NCI-H524 treated with DMSO at 0.1 percent for 48 hours (cell line): ENCODE results near the gene MORC2.
A peak's percentile ranks its signal among the peaks of the same experiment; 100 is the strongest.

Source experiments
- DNase-seq: peaks from one replicate; lab custom pipeline; 2025; lab: John Stamatoyannopoulos, UW

MORC2 gene

DNA sequence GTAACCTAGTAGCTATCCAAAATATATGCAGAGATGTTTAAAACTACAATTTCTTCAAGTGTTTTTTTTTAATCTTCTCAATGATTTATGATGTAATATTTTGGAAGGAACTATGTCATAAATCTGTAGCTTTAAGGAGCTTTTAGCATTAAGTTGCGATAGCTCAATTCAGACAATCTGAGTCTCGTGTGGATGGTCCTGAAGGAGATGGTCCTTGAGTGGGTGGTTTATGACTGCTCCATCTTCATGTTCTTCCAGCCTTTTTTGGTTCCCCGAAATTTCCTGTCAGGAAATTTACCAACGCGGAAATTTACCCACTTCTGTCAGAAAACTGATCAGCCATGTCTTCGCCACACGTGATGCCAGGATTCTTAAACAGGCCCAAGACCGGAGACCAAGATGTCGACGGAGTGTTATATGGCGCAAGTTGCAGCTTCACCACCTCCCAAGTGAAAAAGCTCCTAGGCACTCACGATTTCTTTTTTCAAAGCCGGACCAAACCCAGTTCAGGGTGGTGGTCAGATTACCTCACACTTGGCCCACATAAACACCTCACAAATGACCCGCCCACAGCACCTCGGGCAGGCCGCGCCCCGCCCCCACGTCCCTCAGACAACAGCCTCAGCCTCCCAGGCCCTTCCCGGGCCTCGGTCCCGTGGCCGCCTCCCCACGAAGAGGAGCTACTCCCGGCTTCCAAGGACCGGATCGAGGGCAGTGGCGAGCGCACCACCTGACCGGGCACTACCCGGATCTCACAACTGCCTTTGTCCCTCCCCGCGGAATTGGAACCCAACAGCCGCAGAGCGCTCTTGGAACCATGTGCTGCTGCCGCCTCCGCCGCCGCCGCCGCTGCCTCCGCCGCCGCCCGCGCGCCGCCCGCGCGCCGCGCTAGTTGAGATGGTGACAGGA, at the start of gene MORC2:
TSS of gene MORC2 (minus strand) at position 760 of the 909 bp plus-strand sequence. CDS start 885 bp downstream, outside the sequence.
- no peak for DNase-seq

GRCh38 chr22:31005535-31005934, 37.0 kb upstream of the MORC2 start:
- DNase-seq = no peak

- no peak for DNase-seq
Measured at GRCh38 chr22:31001124-31001770, 32.7 kb upstream of the MORC2 start.

DNA sequence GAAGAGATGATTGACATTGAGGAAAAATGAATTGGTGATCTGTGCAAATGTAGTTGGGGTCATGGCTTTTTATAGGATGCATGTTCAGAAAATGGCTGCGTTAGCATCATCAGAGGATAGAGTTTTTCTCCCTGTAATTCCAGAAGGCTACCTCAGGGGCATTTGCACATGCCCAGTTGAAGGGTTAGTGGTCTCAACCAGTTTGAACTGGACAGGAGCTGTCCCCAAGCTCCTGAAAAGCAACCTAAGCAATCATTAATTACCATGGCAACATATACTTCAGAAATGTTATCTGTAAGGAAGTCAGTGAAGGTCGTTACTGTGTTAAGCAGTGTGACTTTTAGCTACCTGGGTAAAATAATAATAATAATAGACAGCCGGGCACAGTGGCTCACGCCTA, 29.8 kb upstream of the MORC2 start:
- DNase-seq = no peak

DNA sequence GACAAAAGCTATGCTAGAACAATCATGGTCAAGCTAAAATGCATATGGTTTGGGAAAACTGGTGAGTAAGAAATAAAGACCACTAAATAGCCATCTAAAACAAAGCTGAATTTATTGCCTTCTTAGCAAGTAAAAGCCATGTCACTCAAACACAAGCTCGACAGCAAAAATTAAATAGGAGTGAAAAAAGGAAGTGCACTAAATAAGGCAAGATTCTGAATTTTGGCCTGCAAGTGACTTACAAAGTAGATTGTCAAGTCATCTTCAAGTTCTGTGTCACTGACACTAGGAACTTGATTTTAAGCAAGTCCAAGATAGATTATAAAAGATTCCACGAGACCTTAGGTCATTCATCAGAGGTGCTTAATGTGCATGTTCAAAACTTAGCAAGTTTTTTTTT, 27.9 kb upstream of the MORC2 start:
- DNase-seq = no peak

GRCh38 chr22:30994960-30995359, 26.4 kb upstream of the MORC2 start:
- DNase-seq = no peak

- DNase-seq = no peak
Measured at GRCh38 chr22:30992565-30992964, 24.0 kb upstream of the MORC2 start.

GRCh38 chr22:30990690-30991089, 22.1 kb upstream of the MORC2 start:
- DNase-seq = no peak

GRCh38 chr22:30989474-30989873, 20.9 kb upstream of the MORC2 start:
- no peak for DNase-seq

- no peak for DNase-seq
Measured at GRCh38 chr22:30985561-30986208, 17.1 kb upstream of the MORC2 start.

DNA sequence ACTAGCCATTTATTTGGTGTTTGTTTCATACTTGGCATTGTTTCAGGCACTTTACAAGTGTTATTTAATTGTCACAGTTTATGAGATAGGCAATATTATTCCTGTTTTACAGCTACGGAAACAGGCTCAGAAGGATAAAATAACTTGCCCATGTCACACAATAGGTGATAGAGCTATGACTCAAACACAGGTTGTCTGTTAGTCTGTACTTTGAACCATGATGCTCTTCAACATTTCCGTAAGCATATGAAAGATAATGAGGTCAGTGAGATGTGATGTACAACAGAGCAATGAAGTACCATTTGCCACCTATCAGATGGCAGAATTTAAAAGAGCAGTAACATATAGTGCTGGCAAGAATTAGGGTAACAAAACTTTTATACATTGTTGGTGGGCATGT, 15.7 kb upstream of the MORC2 start:
- DNase-seq = no peak

- DNase-seq = no peak
Measured at GRCh38 chr22:30982512-30982911, 13.9 kb upstream of the MORC2 start.

DNA sequence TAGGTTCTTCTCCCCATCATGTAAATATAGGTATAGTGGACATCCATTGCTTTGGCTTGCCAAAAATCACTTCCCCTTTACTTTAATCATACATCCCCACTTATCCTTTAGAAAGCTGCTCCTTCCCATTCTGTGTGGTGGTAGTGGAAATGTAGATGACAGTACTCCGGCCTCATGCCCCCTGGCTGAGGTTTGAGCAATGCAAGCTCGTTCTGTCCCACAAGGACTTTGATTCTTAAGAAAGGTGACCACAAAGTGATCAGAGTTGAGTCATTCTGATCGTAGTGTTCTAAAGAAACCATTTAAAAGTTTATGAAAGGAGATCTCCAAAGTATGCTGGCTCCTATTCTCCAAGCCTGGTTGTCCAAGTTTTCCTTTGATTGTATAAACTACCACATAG, 11.4 kb upstream of the MORC2 start:
- no peak for DNase-seq

DNA sequence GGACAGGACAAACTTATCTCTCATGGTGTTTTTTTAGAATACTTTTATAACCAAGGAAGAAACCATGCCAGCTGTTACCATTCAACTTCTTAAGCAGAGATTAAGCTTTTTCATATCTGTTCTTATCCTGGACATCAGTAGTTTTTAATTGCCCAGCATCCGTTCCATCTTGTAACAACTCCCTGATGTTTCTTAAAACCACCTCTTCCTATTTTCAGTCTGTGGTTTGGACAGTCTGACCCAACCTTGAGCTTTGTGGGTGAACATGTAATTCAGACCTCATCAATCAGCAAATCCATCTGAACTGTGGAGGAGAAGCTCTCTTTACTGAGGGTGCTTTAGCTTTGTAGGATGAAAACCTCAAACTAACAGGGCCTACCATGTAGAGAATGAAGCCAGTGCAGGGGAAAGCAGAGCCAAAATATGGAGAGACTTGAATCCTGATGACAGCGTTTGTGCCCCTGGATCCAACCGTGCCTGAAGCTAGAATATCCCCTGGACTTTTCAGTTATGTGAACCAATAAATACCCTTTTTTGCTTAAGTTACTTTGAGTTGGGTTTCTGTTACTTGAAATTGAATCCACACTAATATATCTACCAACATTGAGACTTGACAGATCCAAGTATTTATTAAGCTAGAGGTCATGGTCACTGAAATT, 9.9 kb upstream of the MORC2 start:
- DNase-seq = no peak

DNA sequence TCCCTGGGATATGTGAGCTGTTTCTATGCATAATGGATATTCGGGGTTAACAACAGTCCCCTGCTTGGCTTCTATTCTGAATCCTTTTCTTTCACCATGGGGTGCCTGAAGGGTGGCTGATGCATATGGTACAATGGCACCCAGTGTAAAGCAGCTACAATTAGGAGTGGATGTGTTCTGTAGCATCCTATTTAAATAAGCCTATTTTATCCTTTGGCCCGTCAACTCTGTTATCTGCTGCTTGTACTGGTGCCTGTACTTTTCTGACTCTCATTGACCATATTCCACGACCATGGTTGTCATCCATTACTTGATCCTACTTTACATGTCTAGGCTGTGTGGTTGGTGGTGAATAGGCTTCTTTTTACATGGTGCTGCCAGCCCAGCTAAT, 1.8 kb upstream of the MORC2 start:
- DNase-seq = no peak

GRCh38 chr22:30969532-30970355, 1.2 kb upstream of the MORC2 start:
- no peak for DNase-seq

- DNase-seq = peak; percentile 84
Measured at GRCh38 chr22:30968924-30969531, 454 bp upstream of the MORC2 start, which contains the start of gene TUG1. Gene TUG1, plus strand, starts transcription at chr22:30969265.

GRCh38 chr22:30964858-30965257, 3.7 kb downstream of the MORC2 start:
- no peak for DNase-seq

- no peak for DNase-seq
Measured at GRCh38 chr22:30955153-30955552, 13.4 kb downstream of the MORC2 start.

DNA sequence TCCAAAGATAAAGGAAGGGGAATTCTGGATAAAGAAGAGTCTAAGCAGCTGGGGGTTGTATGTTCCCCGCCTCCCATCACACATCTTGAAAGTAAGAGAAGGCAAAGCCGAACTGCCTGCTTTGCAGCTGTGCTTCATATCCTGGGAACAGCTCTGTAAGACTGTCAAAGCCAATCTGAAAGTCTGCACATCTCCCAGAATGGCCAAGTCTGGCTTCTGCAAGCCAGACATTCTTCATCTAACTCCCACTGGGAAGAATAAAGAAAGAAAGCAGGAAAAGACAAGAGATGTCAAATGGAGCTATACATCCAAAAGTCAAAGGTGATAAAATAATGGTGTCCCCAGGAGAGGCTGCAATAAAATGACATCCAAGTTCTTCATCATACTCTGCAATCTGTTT, 15.4 kb downstream of the MORC2 start:
- no peak for DNase-seq
